CD14-positive monocyte (primary cell): ENCODE data around the gene CACTIN. TPM values are rescaled to one million over a fixed set of nuclear protein-coding genes. Genes with fewer than 3 reads are reported as not detected.

Experiments used
- DNase-seq, 3 donors: peaks; one replicate each; pipeline ENCODE4 v3.0.0-alpha.2; 2011 to 2022
- H2AFZ ChIP-seq: 2 replicates; pipeline ENCODE4 v1.6.0; 2012; ENCODE audit warnings: mild to moderate bottlenecking, low read depth, low read length, inconsistent platforms; ENCODE audit not compliant: insufficient read depth, poor library complexity, severe bottlenecking
- H3K27ac ChIP-seq, 2 donors: 1 replicate in 1 of 2; 2 replicates in 1 of 2; pipeline ENCODE4 v1.5.1; 2012 to 2013; ENCODE audit warnings: low read length in 2 of 2, control low read depth in 1 of 2, inconsistent platforms in 1 of 2, low read depth in 1 of 2, mild to moderate bottlenecking in 1 of 2
- H3K27me3 ChIP-seq, 2 donors: one replicate each; pipeline versions ENCODE4 v1.6.0 to v1.6.1; 2011 to 2013; ENCODE audit warnings: low read length in 2 of 2; ENCODE audit not compliant: control insufficient read depth in 2 of 2, insufficient read depth in 2 of 2
- H3K36me3 ChIP-seq, 2 donors: replicated peaks in 1 of 2; 1 replicate in 1 of 2; 2 replicates in 1 of 2; pipeline versions ENCODE4 v1.5.1 to v1.6.1; 2012 to 2013; ENCODE audit warnings: low read length in 2 of 2, control low read depth in 1 of 2, inconsistent platforms in 1 of 2, mild to moderate bottlenecking in 1 of 2; ENCODE audit not compliant: insufficient read depth in 2 of 2, control insufficient read depth in 1 of 2
- H3K4me1 ChIP-seq, 2 donors: 1 replicate in 1 of 2; 2 replicates in 1 of 2; pipeline versions ENCODE4 v1.5.1 to v1.6.1; 2012 to 2013; ENCODE audit warnings: low read length in 2 of 2, control low read depth in 1 of 2, inconsistent platforms in 1 of 2, mild to moderate bottlenecking in 1 of 2, moderate library complexity in 1 of 2; ENCODE audit not compliant: insufficient read depth in 2 of 2, control insufficient read depth in 1 of 2
- H3K4me2 ChIP-seq: replicated peaks from 2 replicates; pipeline ENCODE3; 2012; ENCODE audit warnings: low read length, moderate library complexity, mild to moderate bottlenecking; ENCODE audit not compliant: poor library complexity, severe bottlenecking; ENCODE audit errors: extremely low read depth
- H3K4me3 ChIP-seq, 3 experiments: fragments of 200-600 bp in 1 of 3; sonication (generic) in 1 of 3; replicated peaks in 1 of 3; 1 replicate in 2 of 3; 2 replicates in 1 of 3; pipeline ENCODE4 v1.5.1; 2011 to 2013; ENCODE audit warnings: low read length in 3 of 3, mild to moderate bottlenecking in 3 of 3, control low read depth in 2 of 3, low read depth in 2 of 3, inconsistent platforms in 1 of 3, moderate library complexity in 1 of 3
- H3K79me2 ChIP-seq: 2 replicates; pipeline ENCODE4 v1.6.0; 2012; ENCODE audit warnings: mild to moderate bottlenecking, control low read depth, inconsistent platforms, low read length, moderate library complexity; ENCODE audit not compliant: insufficient read depth
- H3K9ac ChIP-seq: 2 replicates; pipeline ENCODE4 v1.6.0; 2017; ENCODE audit warnings: low read length, mild to moderate bottlenecking; ENCODE audit not compliant: insufficient read depth, poor library complexity, severe bottlenecking
- H3K9me3 ChIP-seq, 2 donors: replicated peaks in 1 of 2; 1 replicate in 1 of 2; 2 replicates in 1 of 2; pipeline versions ENCODE4 v1.5.1 to v1.6.1; 2012 to 2013; ENCODE audit warnings: low read length in 2 of 2, control low read depth in 1 of 2; ENCODE audit not compliant: control insufficient read depth in 1 of 2, insufficient read depth in 1 of 2
- H4K20me1 ChIP-seq: 2 replicates; pipeline ENCODE4 v1.6.0; 2012; ENCODE audit warnings: mild to moderate bottlenecking, low read length, control low read depth, moderate library complexity; ENCODE audit not compliant: insufficient read depth
- H3K27ac Mint-ChIP-seq, 7 donors: one replicate each; pipeline ENCODE4 v1.8.0; 2020; ENCODE audit warnings: mild to moderate bottlenecking in 7 of 7, mixed read lengths in 7 of 7, moderate library complexity in 6 of 7, inconsistent platforms in 2 of 7
- H3K27me3 Mint-ChIP-seq, 3 donors: one replicate each; pipeline ENCODE4 v1.8.0; 2021 to 2022; ENCODE audit warnings: low read depth in 3 of 3, mild to moderate bottlenecking in 3 of 3, mixed read lengths in 3 of 3, moderate library complexity in 3 of 3, inconsistent platforms in 1 of 3
- H3K36me3 Mint-ChIP-seq, 2 donors: one replicate each; pipeline ENCODE4 v1.8.0; 2020; ENCODE audit warnings: mixed read lengths in 2 of 2, inconsistent platforms in 1 of 2, mild to moderate bottlenecking in 1 of 2
- H3K4me1 Mint-ChIP-seq: one replicate; pipeline ENCODE4 v1.8.0; 2020; ENCODE audit warnings: mild to moderate bottlenecking, mixed read lengths
- H3K4me3 Mint-ChIP-seq, 2 donors: one replicate each; pipeline ENCODE4 v1.8.0; 2020; ENCODE audit warnings: mild to moderate bottlenecking in 2 of 2, mixed read lengths in 2 of 2, moderate library complexity in 1 of 2
- H3K9me3 Mint-ChIP-seq, 7 donors: one replicate each; pipeline ENCODE4 v1.8.0; 2020 to 2022; ENCODE audit warnings: mixed read lengths in 7 of 7, mild to moderate bottlenecking in 6 of 7, moderate library complexity in 6 of 7, inconsistent platforms in 2 of 7
- WGBS: methylation state at CpG from one replicate; pipeline ENCODE4 v1.1.5; 2013; ENCODE audit warnings: missing lambda C conversion rate; ENCODE audit not compliant: insufficient coverage; 5-methylcytosine and 5-hydroxymethylcytosine counted together
- intact Hi-C, 2 donors: fragments of 100-400 bp; cut with micrococcal nuclease; formaldehyde crosslinking; loops; one replicate each; pipeline versions ENCODE4 v1.15.0 to v1.15.1; 2023
- polyA plus RNA-seq, 3 donors: library from polyadenylated mRNA; depleted of rRNA in 1 of 3; unstranded in 2 of 3; stranded (reverse) in 1 of 3; fragments of 300-500 nt in 2 of 3; fragments of >200 nt in 1 of 3; fragmentation: Illumina TruSeq in 2 of 3; gene quantifications; 1 replicate in 2 of 3; 2 replicates in 1 of 3; pipeline ENCODE4 v1.2.3, GENCODE V29; 2012 to 2021
- TF ChIP-seq, protein P1 (sequence below): fragments of 200-600 bp; IDR thresholded peaks from one replicate; pipeline ENCODE4 v1.8.0; 2022; ENCODE audit warnings: antibody characterized with exemption, mild to moderate bottlenecking

The CACTIN gene
- polyA plus RNA-seq, 3 donors, result 2.5 to 19.4 (median 3.0) TPM

DNA sequence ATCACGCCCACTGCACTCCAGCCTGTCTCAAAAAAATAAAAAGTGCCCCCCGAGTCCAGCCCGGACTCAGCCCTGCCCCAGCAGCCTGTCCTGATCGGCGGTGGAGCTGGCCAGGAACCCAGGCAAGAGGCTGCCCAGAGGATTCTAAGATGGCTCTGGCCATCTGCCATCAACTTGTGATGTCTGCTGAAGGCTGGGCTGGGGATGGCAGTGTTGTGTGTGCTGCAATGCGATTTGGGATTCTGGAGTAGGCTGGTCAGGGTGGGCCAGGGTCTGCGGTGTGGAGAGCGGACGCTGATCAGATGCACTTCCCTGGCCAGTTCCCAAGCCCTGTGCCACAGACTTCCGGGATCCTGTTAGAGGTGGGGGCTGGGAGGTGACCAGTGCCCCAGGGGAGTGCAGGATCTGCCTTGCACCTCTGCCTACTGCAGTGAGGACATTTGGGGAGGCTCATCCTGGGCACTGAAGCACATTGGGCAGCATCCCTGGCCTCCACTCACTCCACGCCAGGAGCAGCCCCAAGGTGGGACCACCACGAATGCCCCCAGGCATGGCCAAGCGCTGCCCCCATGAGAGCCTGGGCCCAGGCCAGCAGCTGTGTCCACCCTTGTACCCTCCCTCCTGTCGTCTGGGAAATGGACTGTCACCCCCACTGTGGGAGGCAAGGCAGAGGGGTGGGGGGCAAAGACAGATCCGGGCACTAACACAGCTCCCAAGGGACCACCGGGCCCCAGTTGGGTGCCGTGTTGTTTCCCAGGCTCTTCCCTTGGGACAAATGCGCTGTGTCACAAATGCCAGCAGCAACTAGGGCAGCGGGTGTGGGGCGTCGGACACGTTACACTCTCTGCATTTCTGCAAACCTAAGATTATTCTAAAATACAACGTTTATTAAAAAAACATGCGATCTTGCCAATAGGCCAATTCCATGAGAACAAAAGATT is 16.5 kb downstream of the CACTIN start:
- Mint-ChIP-seq H3K27me3 (peaks cover 0 to 19% (median 18%) of the 10 kb centered on the region in 3 donors), H3K27ac (peak overlapping the region in 1 of 7 donors; percentile 58), H3K9me3 (peaks cover 5 to 12% (median 8%) of the 10 kb centered on the region in 7 donors), H3K4me3 (no peak overlapping the region), H3K36me3 (peaks cover 18 to 34% of the 10 kb centered on the region in 2 donors), H3K4me1 (peaks cover 18% of the 10 kb centered on the region)
- Histone ChIP-seq H3K27ac (no peak overlapping the region), H3K36me3 (peaks cover 27 to 35% of the 10 kb centered on the region in 2 donors), H3K4me3 (no peak overlapping the region), H2AFZ (no peak overlapping the region), H3K79me2 (no peaks in the 10 kb centered on the region), H3K9ac (no peak overlapping the region), H3K4me1 (peaks cover 22 to 28% of the 10 kb centered on the region in 2 donors), H3K4me2 (no peak overlapping the region), H3K9me3 (peaks cover 0 to 5% of the 10 kb centered on the region in 2 donors), H4K20me1 (no peaks in the 10 kb centered on the region), H3K27me3 (peaks cover 11 to 33% of the 10 kb centered on the region in 2 donors)
- no peak for DNase-seq
- intact Hi-C loops, result no loop called here
- TF ChIP-seq, protein P1, sequence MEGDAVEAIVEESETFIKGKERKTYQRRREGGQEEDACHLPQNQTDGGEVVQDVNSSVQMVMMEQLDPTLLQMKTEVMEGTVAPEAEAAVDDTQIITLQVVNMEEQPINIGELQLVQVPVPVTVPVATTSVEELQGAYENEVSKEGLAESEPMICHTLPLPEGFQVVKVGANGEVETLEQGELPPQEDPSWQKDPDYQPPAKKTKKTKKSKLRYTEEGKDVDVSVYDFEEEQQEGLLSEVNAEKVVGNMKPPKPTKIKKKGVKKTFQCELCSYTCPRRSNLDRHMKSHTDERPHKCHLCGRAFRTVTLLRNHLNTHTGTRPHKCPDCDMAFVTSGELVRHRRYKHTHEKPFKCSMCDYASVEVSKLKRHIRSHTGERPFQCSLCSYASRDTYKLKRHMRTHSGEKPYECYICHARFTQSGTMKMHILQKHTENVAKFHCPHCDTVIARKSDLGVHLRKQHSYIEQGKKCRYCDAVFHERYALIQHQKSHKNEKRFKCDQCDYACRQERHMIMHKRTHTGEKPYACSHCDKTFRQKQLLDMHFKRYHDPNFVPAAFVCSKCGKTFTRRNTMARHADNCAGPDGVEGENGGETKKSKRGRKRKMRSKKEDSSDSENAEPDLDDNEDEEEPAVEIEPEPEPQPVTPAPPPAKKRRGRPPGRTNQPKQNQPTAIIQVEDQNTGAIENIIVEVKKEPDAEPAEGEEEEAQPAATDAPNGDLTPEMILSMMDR, result no peak
- 83% methylated on average over 21 of the region's 24 CpGs for WGBS

DNA sequence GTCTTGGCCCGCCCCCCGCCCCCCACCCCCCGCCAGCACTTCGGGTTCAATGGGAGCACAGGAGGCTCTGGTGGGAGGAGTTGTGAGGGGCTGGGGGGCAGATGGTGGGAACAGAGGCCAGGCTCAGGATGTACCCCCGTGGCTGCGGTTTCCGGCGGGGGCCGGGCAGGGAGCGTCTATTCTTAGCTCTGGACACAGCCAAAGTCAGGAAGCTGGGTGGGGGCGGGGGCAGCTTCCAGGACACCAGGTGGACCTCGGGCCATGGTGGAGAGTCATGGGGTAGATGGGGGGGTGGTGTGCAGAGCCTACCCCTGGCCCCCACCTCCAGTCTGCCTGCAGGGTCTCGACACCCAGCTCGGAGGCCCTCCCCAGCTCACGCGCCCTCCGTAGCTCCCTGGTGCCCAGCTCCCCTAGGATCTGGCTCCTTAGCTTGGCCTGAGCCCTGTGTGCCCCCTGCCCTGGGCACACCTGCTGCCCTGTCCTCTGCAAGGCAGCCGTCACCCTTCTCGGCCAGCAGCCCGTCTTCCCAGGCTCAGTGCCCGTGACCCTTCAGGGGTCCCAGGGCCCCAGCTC is 17.8 kb downstream of the CACTIN start:
- Histone ChIP-seq H2AFZ (no peak overlapping the region), H3K79me2 (no peaks in the 10 kb centered on the region), H4K20me1 (no peaks in the 10 kb centered on the region), H3K27me3 (peaks cover 11 to 38% of the 10 kb centered on the region in 2 donors), H3K4me2 (no peak overlapping the region), H3K4me1 (peaks cover 22 to 28% of the 10 kb centered on the region in 2 donors), H3K36me3 (peaks cover 23 to 30% of the 10 kb centered on the region in 2 donors), H3K9ac (no peak overlapping the region), H3K27ac (no peak overlapping the region), H3K9me3 (peaks cover 0 to 5% of the 10 kb centered on the region in 2 donors), H3K4me3 (no peak overlapping the region)
- H3K4me3 Mint-ChIP-seq, result no peak overlapping the region
- peaks cover 18 to 29% of the 10 kb centered on the region in 2 donors for H3K36me3 Mint-ChIP-seq
- H3K9me3 Mint-ChIP-seq, result peaks cover 5 to 12% (median 8%) of the 10 kb centered on the region in 7 donors
- no peak for DNase-seq
- under 1% methylated on average over 14 of the region's 21 CpGs for WGBS
- peaks cover 18% of the 10 kb centered on the region for H3K4me1 Mint-ChIP-seq
- H3K27ac Mint-ChIP-seq, result no peak overlapping the region
- TF ChIP-seq, protein P1, result no peak
- H3K27me3 Mint-ChIP-seq, result peaks cover 4 to 23% (median 20%) of the 10 kb centered on the region in 3 donors
- intact Hi-C loops, result no loop called here
